ENCODE measurements around the gene NLGN3.

DNA sequence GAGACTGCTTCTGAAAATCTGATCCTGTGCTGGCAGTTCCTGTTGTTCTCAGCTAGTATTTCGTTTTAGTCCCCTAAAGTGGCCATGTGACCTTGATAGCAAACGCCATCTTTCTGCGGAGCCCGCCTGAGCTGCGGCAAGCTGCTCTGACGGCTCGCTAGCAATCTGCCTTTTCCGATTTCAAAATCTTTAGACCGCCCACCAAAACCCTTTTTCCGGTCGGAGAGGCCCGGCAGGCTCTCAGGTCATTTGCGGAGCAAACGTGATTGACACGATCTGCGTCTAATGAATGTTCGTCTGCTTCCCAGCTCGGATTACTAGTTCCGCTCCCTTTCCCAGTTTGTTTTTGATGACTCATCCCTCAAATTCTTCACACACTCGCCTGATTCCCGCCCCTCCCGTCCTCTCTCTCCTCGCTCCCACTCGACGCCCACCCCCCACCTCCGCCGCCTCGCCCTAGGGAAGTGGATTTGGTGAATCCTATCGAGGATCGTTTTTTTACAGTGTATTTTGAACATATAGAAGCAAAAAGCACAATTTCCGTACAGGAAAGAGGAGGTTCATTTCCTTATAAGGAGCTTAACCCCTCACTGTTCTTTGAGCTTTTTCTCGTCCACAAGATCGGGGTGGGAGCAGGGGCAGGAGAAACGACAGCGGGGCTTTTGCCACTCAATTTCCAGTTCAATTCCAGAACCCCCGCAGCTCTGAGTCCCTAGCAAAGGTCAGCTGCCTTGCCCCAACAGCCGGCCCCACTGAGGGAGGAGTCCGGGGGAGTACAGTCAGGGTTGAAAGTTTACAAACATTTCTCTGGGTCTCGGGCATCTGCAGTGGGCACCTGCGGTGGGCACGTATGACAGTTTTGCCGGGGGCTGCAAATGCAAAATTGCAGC is 37.5 kb downstream of the NLGN3 start:
- TF ChIP-seq, protein P1, sequence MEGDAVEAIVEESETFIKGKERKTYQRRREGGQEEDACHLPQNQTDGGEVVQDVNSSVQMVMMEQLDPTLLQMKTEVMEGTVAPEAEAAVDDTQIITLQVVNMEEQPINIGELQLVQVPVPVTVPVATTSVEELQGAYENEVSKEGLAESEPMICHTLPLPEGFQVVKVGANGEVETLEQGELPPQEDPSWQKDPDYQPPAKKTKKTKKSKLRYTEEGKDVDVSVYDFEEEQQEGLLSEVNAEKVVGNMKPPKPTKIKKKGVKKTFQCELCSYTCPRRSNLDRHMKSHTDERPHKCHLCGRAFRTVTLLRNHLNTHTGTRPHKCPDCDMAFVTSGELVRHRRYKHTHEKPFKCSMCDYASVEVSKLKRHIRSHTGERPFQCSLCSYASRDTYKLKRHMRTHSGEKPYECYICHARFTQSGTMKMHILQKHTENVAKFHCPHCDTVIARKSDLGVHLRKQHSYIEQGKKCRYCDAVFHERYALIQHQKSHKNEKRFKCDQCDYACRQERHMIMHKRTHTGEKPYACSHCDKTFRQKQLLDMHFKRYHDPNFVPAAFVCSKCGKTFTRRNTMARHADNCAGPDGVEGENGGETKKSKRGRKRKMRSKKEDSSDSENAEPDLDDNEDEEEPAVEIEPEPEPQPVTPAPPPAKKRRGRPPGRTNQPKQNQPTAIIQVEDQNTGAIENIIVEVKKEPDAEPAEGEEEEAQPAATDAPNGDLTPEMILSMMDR (IDR thresholded peaks at IDR 0.05; ENCODE audit: poor library complexity) = no peak
- TF ChIP-seq EZH2 (IDR thresholded peaks at IDR 0.05; ENCODE audit: borderline replicate concordance) = no peak

Data from hepatocyte (in vitro differentiated cells).